Measurements from ENCODE around the gene ASZ1.

- TF ChIP-seq CTCF (conservative IDR thresholded peaks at IDR 0.05; ENCODE audit: low read depth, low read length) (no peak), EZH2phosphoT487 (IDR thresholded peaks at IDR 0.05; ENCODE audit: borderline replicate concordance, low read length) (no peak)
These were observed 8.3 kb upstream of the ASZ1 start for GRCh38 chr7:117435475-117436043.
